ENCODE results near the gene FOXO3. TPM values are rescaled to one million over a fixed set of nuclear protein-coding genes. Genes with fewer than 3 reads are reported as not detected.

FOXO3 gene
- total RNA-seq, 1 donor from 2014 or later: 34.6 TPM

DNA sequence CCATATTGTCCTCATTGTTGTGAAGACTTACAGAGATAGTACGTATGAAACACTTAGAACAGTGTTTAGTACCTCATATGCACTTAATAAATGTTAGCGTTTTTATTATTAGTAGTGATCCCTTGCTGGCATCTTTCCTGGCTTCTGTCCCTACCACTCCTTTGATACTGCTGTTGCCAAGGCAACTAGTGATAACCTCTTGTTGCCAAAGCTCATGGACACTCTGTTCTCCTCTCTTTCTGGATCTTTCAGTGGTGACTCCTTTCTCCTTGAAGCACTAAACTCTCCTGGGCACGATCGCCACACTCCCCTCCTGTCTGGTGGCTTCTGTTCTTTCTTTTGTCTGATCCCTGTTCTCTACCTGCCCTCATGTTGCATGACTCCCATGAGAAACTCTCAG, 83.5 kb downstream of the FOXO3 start:
- Mint-ChIP-seq H3K4me3 (ENCODE audit: unreplicated experiment) (no peak overlapping the region), H3K4me1 (ENCODE audit: unreplicated experiment) (peaks cover 3% of the 10 kb centered on the region), H3K36me3 (ENCODE audit: low read depth, unreplicated experiment) (no peaks in the 10 kb centered on the region), H3K27ac (ENCODE audit: unreplicated experiment) (peak overlapping the region; percentile 24), H3K9me3 (ENCODE audit: unreplicated experiment) (no peaks in the 10 kb centered on the region), H3K27me3 (ENCODE audit: unreplicated experiment) (no peaks in the 10 kb centered on the region)
- TF ChIP-seq, protein P1, sequence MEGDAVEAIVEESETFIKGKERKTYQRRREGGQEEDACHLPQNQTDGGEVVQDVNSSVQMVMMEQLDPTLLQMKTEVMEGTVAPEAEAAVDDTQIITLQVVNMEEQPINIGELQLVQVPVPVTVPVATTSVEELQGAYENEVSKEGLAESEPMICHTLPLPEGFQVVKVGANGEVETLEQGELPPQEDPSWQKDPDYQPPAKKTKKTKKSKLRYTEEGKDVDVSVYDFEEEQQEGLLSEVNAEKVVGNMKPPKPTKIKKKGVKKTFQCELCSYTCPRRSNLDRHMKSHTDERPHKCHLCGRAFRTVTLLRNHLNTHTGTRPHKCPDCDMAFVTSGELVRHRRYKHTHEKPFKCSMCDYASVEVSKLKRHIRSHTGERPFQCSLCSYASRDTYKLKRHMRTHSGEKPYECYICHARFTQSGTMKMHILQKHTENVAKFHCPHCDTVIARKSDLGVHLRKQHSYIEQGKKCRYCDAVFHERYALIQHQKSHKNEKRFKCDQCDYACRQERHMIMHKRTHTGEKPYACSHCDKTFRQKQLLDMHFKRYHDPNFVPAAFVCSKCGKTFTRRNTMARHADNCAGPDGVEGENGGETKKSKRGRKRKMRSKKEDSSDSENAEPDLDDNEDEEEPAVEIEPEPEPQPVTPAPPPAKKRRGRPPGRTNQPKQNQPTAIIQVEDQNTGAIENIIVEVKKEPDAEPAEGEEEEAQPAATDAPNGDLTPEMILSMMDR (IDR thresholded peaks at IDR 0.05; ENCODE audit: unreplicated experiment): no peak
- no peak for DNase-seq (ENCODE audit: low spot score)

DNA sequence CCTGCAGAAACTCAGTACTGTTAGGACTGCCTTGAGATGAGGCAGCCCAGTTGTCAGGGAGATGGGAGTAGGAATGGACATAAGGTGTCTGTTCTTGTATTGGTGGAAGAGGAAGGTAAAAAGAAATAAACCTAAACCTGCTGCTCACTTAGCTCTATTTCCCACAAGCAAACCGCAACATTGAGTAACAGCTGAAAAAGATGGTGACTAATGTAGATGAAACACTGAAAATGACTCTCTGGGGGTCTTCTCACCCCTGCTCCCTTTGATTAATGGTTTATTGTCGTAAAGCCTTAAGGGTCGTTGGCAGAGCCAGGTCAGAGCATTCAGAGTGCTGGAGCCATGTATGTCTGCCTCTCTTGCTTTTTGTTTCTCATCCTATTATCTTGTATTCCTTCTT, 87.5 kb downstream of the FOXO3 start:
- Mint-ChIP-seq H3K36me3 (ENCODE audit: low read depth, unreplicated experiment) (no peaks in the 10 kb centered on the region), H3K4me3 (ENCODE audit: unreplicated experiment) (no peak overlapping the region), H3K9me3 (ENCODE audit: unreplicated experiment) (no peaks in the 10 kb centered on the region), H3K27ac (ENCODE audit: unreplicated experiment) (no peak overlapping the region), H3K27me3 (ENCODE audit: unreplicated experiment) (no peaks in the 10 kb centered on the region), H3K4me1 (ENCODE audit: unreplicated experiment) (peaks cover 3% of the 10 kb centered on the region)
- no peak for DNase-seq (ENCODE audit: low spot score)
- TF ChIP-seq, protein P1 (IDR thresholded peaks at IDR 0.05; ENCODE audit: unreplicated experiment): no peak

DNA sequence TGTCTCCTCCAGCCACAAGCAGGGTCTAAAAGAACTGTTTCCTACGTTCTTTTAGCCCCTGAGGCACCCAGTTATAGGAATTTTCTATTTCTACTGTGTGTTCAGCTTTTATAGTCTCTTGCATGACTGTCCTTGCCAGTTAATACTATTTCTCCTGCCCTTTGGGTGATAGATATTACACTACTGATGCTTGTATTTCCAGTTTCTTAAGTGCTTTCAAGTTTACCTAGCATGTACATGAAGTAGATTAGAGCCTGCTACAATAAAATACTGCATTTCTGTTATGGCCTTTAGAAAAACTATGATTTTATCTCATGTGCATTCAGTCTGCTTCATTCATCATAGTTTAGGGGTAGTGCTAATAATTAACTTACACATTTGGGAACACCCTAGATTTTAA, 89.6 kb downstream of the FOXO3 start:
- no peak overlapping the region for H3K27ac Mint-ChIP-seq (ENCODE audit: unreplicated experiment)
- H3K4me1 Mint-ChIP-seq (ENCODE audit: unreplicated experiment): no peaks in the 10 kb centered on the region
- no peaks in the 10 kb centered on the region for H3K36me3 Mint-ChIP-seq (ENCODE audit: low read depth, unreplicated experiment)
- TF ChIP-seq, protein P1 (IDR thresholded peaks at IDR 0.05; ENCODE audit: unreplicated experiment): no peak
- H3K27me3 Mint-ChIP-seq (ENCODE audit: unreplicated experiment): no peaks in the 10 kb centered on the region
- H3K4me3 Mint-ChIP-seq (ENCODE audit: unreplicated experiment): no peak overlapping the region
- DNase-seq (ENCODE audit: low spot score): no peak
- no peaks in the 10 kb centered on the region for H3K9me3 Mint-ChIP-seq (ENCODE audit: unreplicated experiment)

DNA sequence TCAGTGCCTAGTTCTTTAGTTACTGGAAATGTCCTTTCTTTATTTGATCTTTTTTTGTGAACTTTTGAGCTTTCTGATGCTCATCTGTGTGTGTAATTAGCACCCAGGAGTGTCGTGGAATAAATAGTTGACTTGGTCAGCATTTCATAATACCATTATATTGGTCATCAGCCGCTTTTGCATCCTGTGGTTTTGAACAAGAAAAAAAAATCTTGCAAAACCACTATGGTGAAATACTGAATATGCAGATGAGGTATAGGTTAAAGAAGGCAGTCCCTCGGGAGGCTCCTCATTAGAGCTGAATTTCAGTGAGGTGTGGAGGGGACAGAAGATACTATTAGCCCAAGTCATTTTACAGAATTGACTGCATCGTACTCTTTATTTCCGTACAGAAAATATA, 90.1 kb downstream of the FOXO3 start:
- Mint-ChIP-seq H3K36me3 (ENCODE audit: low read depth, unreplicated experiment) (no peaks in the 10 kb centered on the region), H3K9me3 (ENCODE audit: unreplicated experiment) (no peaks in the 10 kb centered on the region), H3K4me3 (ENCODE audit: unreplicated experiment) (no peak overlapping the region), H3K27ac (ENCODE audit: unreplicated experiment) (no peak overlapping the region), H3K27me3 (ENCODE audit: unreplicated experiment) (no peaks in the 10 kb centered on the region), H3K4me1 (ENCODE audit: unreplicated experiment) (no peaks in the 10 kb centered on the region)
- no peak for DNase-seq (ENCODE audit: low spot score)
- TF ChIP-seq, protein P1 (IDR thresholded peaks at IDR 0.05; ENCODE audit: unreplicated experiment): no peak

DNA sequence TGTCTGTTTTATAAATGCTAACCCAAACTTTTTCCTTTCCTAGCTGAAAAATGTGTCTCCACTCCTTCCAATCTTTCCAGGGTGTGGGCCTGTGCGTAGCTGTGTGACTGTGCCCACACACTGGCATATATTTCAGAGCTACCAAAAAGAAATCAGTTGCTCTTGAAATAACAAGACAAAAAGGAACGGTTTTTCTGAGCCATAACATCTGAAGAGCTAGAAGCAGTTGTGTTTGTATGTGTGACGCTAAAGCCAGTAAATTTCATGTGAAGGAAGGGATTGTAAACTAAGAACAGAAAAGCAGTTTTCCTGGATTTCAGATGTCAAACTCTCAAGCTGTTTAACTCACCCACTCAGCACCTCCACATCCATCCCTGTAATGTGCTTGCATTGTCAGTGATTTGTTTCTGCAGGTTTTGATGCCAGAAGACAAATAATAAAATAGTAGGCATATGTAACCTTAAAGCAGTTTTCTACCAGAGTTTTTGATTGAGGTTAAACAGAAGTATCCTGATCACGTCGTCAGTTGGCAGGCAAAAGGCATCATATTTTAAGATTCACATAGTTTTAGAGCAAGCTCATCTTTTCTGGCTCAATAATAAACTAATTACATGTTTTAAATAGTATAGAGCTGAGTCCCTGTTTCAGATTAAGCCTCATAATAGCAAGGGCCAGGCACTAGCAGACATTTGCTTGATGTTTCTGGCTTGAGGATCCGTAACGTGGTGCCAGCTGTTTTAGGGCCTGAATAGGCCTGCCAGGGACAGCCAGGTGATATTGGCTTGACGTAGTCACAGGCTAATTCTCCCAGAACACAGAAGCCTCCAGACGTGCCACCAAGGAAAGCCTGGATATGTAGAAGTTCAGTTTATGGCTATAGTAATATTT, 90.9 kb downstream of the FOXO3 start:
- TF ChIP-seq, protein P1 (IDR thresholded peaks at IDR 0.05; ENCODE audit: unreplicated experiment): no peak
- DNase-seq (ENCODE audit: low spot score): no peak
- Mint-ChIP-seq H3K36me3 (ENCODE audit: low read depth, unreplicated experiment) (no peaks in the 10 kb centered on the region), H3K27ac (ENCODE audit: unreplicated experiment) (no peak overlapping the region), H3K4me1 (ENCODE audit: unreplicated experiment) (no peaks in the 10 kb centered on the region), H3K9me3 (ENCODE audit: unreplicated experiment) (no peaks in the 10 kb centered on the region), H3K27me3 (ENCODE audit: unreplicated experiment) (no peaks in the 10 kb centered on the region), H3K4me3 (ENCODE audit: unreplicated experiment) (no peak overlapping the region)

All from endothelial cell (in vitro differentiated cells).